Endodermal cell (in vitro differentiated cells): ENCODE measurements around the gene MTA3. TPM values are rescaled to one million over a fixed set of nuclear protein-coding genes. Genes with fewer than 3 reads are reported as not detected.

Experiments
- DNase-seq: peaks from one replicate; pipeline ENCODE4 v3.0.0-alpha.2; 2017
- H3K27ac ChIP-seq: 2 replicates; pipeline ENCODE4 v1.5.1; 2013; ENCODE audit warnings: mild to moderate bottlenecking, low read depth, low read length, moderate library complexity
- H3K27me3 ChIP-seq: 2 replicates; pipeline ENCODE4 v1.6.1; 2013; ENCODE audit warnings: mild to moderate bottlenecking, low read length, moderate library complexity; ENCODE audit not compliant: insufficient read depth, control insufficient read depth, poor library complexity, severe bottlenecking
- H3K36me3 ChIP-seq: 2 replicates; pipeline ENCODE4 v1.7.0; 2013; ENCODE audit warnings: mild to moderate bottlenecking, low read length, moderate library complexity; ENCODE audit not compliant: control insufficient read depth, insufficient read depth
- H3K4me1 ChIP-seq: one replicate; pipeline ENCODE4 v1.7.0; 2013; ENCODE audit warnings: low read length; ENCODE audit not compliant: control insufficient read depth, insufficient read depth
- H3K4me3 ChIP-seq: 2 replicates; pipeline ENCODE4 v1.5.1; 2013; ENCODE audit warnings: mild to moderate bottlenecking, low read length, moderate library complexity
- H3K9ac ChIP-seq: 2 replicates; pipeline ENCODE4 v1.6.1; 2013; ENCODE audit warnings: mild to moderate bottlenecking, low read length, moderate library complexity; ENCODE audit not compliant: poor library complexity, severe bottlenecking; ENCODE audit errors: extremely low read depth
- H3K9me3 ChIP-seq: 2 replicates; pipeline ENCODE4 v1.6.1; 2013; ENCODE audit warnings: mild to moderate bottlenecking, low read length, moderate library complexity; ENCODE audit not compliant: control insufficient read depth
- H3K27ac Mint-ChIP-seq: 2 replicates; pipeline ENCODE4 v1.8.0; 2020; ENCODE audit warnings: mixed read lengths
- H3K27me3 Mint-ChIP-seq: 2 replicates; pipeline ENCODE4 v1.8.0; 2021; ENCODE audit warnings: mild to moderate bottlenecking, mixed read lengths; ENCODE audit not compliant: insufficient read depth
- H3K36me3 Mint-ChIP-seq: 2 replicates; pipeline ENCODE4 v1.8.0; 2020; ENCODE audit warnings: low read depth, mixed read lengths
- H3K4me1 Mint-ChIP-seq: 2 replicates; pipeline ENCODE4 v1.8.0; 2020; ENCODE audit warnings: mixed read lengths
- H3K4me3 Mint-ChIP-seq: 2 replicates; pipeline ENCODE4 v1.8.0; 2020; ENCODE audit warnings: mild to moderate bottlenecking, moderate library complexity, mixed read lengths
- H3K9me3 Mint-ChIP-seq: 2 replicates; pipeline ENCODE4 v1.8.0; 2020; ENCODE audit warnings: mild to moderate bottlenecking, mixed read lengths
- WGBS, 2 experiments: methylation state at CpG; one replicate each; pipeline versions ENCODE4 v1.1.5 to v1.1.7; 2013; ENCODE audit warnings: missing lambda C conversion rate in 2 of 2, mixed read lengths in 1 of 2; ENCODE audit not compliant: insufficient coverage in 1 of 2, insufficient read length in 1 of 2; 5-methylcytosine and 5-hydroxymethylcytosine counted together
- total RNA-seq, 2 donors: library from RNA; stranded (reverse); fragmentation: NEBNext Ultra II Directional in 1 of 2; extraction: Animal tissue kit (Norgen Biotek cat#: 25700) in 1 of 2; gene quantifications; 2 replicates in 1 of 2; 3 replicates in 1 of 2; pipeline ENCODE4 v1.2.1, GENCODE V29; 2021
- TF ChIP-seq, protein P1 (sequence below): fragments of 200-600 bp; sonication (generic); conservative IDR thresholded peaks from 2 replicates; pipeline ENCODE4 v1.5.0; 2021; ENCODE audit warnings: antibody characterized with exemption, mild to moderate bottlenecking

The MTA3 gene
- total RNA-seq, 2 donors from 2014 or later = 138 to 154 TPM

DNA sequence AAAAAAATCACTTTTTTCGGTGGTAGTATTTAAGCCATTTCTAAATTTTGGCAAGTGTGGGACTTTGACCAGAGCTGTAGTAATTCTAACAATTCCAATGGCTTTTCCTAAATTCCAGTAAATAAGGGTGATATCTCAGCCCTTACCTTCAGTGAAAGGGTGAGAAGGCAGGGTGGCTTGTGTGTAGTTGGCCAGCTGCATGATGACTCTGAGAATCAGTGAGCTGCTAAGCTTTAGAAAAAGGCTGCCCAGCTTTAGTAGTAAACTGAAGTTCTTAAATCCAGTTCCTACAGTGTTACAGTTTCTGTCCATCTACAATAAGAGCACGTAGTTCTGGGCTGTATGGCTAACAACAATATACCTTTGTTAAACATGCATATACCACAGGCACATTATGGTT, 153.5 kb downstream of the MTA3 start:
- Histone ChIP-seq H3K9ac (peak overlapping the region; percentile 38), H3K36me3 (peaks cover 10% of the 10 kb centered on the region), H3K9me3 (no peaks in the 10 kb centered on the region), H3K4me3 (peak overlapping the region; percentile 11), H3K27me3 (no peaks in the 10 kb centered on the region), H3K4me1 (peaks cover 22% of the 10 kb centered on the region), H3K27ac (no peak overlapping the region)
- TF ChIP-seq, protein P1, sequence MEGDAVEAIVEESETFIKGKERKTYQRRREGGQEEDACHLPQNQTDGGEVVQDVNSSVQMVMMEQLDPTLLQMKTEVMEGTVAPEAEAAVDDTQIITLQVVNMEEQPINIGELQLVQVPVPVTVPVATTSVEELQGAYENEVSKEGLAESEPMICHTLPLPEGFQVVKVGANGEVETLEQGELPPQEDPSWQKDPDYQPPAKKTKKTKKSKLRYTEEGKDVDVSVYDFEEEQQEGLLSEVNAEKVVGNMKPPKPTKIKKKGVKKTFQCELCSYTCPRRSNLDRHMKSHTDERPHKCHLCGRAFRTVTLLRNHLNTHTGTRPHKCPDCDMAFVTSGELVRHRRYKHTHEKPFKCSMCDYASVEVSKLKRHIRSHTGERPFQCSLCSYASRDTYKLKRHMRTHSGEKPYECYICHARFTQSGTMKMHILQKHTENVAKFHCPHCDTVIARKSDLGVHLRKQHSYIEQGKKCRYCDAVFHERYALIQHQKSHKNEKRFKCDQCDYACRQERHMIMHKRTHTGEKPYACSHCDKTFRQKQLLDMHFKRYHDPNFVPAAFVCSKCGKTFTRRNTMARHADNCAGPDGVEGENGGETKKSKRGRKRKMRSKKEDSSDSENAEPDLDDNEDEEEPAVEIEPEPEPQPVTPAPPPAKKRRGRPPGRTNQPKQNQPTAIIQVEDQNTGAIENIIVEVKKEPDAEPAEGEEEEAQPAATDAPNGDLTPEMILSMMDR = no peak
- Mint-ChIP-seq H3K27ac (peak overlapping the region; percentile 87), H3K4me3 (no peak overlapping the region), H3K9me3 (no peaks in the 10 kb centered on the region), H3K4me1 (peaks cover 24% of the 10 kb centered on the region), H3K36me3 (peaks cover 7% of the 10 kb centered on the region), H3K27me3 (no peaks in the 10 kb centered on the region)
- 85% methylated on average over 2 of the region's 2 CpGs; no CpG with 5 or more reads in 1 of the 2 experiments for WGBS, 2 experiments
- no peak for DNase-seq

DNA sequence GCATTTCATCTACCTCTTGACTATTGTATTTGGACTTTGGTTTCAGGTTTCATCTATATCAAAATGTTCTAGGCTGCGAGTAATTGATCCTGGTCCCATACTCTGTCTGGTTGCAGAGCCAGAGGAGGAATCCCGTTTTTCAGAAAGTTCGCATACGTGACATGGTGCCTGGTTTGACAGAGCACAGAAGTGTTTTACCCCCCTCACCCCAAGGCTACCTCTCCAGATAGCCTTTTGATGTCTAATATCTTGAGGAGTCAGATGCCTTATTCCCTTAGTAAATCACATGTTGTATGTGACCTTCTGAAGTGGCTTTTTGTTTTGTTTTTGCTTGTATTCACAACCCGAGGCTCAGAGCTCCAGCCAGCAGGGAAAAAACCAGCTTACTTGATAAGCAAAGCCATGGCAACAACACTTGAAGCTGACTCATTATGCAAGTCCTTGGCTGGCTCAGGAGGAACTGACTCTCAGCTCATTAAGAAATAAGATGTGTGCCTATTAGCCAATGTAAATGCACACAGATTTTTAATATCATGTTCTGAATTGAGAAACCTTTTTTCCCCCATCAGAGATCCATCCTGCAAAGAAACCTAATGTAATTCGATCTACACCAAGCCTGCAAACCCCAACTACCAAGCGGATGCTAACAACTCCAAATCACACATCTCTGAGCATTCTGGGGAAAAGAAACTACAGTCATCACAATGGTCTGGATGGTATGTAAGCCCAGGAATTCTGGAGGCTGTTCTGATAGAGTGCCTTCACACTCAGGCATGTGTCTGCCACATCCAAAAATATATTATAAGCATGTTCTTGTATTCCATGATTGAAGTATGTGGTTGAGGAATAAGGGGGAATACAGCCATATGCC, 154.1 kb downstream of the MTA3 start:
- no peaks in the 10 kb centered on the region for H3K9me3 ChIP-seq
- TF ChIP-seq, protein P1 = no peak
- no peaks in the 10 kb centered on the region for H3K27me3 ChIP-seq
- peak overlapping the region; percentile 21 for H3K27ac ChIP-seq
- Mint-ChIP-seq H3K4me1 (peaks cover 21% of the 10 kb centered on the region), H3K36me3 (peaks cover 9% of the 10 kb centered on the region), H3K4me3 (no peak overlapping the region), H3K27ac (peak overlapping the region; percentile 87), H3K27me3 (no peaks in the 10 kb centered on the region), H3K9me3 (no peaks in the 10 kb centered on the region)
- peaks cover 10% of the 10 kb centered on the region for H3K36me3 ChIP-seq
- DNase-seq = peak; percentile 74
- H3K4me3 ChIP-seq = no peak overlapping the region
- peaks cover 19% of the 10 kb centered on the region for H3K4me1 ChIP-seq
- H3K9ac ChIP-seq = peak overlapping the region; percentile 38
- 56 to 66% methylated on average over 3 to 6 of the region's 7 CpGs for WGBS, 2 experiments

DNA sequence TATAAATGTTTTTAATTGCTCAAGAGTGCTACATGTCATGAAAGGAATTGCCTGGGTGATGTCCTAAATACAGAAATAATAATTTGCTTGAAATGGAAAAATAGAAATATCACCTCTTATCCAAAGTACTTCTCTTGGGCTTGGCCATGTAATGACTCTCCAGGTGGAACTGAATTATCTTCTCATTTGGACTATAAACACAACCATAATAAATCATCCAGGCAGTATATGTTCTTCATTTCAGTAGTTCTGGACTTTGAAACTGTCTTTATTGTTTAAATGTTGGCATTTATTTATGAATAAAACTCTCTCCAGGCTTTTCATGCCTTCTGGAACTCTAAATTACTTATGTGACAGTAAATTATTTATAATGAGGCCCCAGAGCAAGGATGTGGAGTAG, 155.0 kb downstream of the MTA3 start:
- Histone ChIP-seq H3K27ac (no peak overlapping the region), H3K27me3 (no peaks in the 10 kb centered on the region), H3K9ac (no peak overlapping the region), H3K4me1 (peaks cover 16% of the 10 kb centered on the region), H3K9me3 (peaks cover 3% of the 10 kb centered on the region), H3K36me3 (peaks cover 10% of the 10 kb centered on the region), H3K4me3 (no peak overlapping the region)
- peaks cover 10% of the 10 kb centered on the region for H3K36me3 Mint-ChIP-seq
- H3K27ac Mint-ChIP-seq = no peak overlapping the region
- TF ChIP-seq, protein P1 = no peak
- no peaks in the 10 kb centered on the region for H3K27me3 Mint-ChIP-seq
- H3K9me3 Mint-ChIP-seq = no peaks in the 10 kb centered on the region
- peaks cover 19% of the 10 kb centered on the region for H3K4me1 Mint-ChIP-seq
- DNase-seq = no peak
- no peak overlapping the region for H3K4me3 Mint-ChIP-seq
